Omental fat pad (tissue), 4 donors: Measurements from ENCODE around the gene BMP6. TPM values are rescaled to one million over a fixed set of nuclear protein-coding genes. Genes with fewer than 3 reads are reported as not detected.

Experiments
- ATAC-seq: fragments of 150-250 bp; one replicate; pipeline ENCODE4 v1.9.1; 2016; ENCODE audit warnings: mild to moderate bottlenecking, moderate library complexity; ENCODE audit not compliant: low FRiP score
- DNase-seq: peaks from one replicate; pipeline ENCODE4 v3.0.0-alpha.2; 2019; ENCODE audit warnings: low spot score
- CTCF ChIP-seq, 3 donors: fragments of 450-650 bp; IDR thresholded peaks; one replicate each; pipeline ENCODE4 v1.5.1; 2016 to 2017; ENCODE audit warnings: antibody characterized with exemption in 3 of 3, mild to moderate bottlenecking in 3 of 3, moderate library complexity in 2 of 3
- total RNA-seq, 4 donors: library from RNA; depleted of rRNA; stranded (reverse); fragments of >200 nt; gene quantifications; one replicate each; pipeline ENCODE4 v1.1.0, GENCODE V29; 2016

BMP6 gene
- total RNA-seq, 4 donors from 2014 or later, result 4.6 to 72.2 (median 20.7) TPM

- no peak for TF ChIP-seq CTCF (IDR thresholded peaks at IDR 0.05)
- ATAC-seq (no peak), DNase-seq (no peak)
These were observed 20.0 kb downstream of the BMP6 start for GRCh38 chr6:7745942-7746341.

GRCh38 chr6:7747016-7747415 lies 21.1 kb downstream of the BMP6 start:
- no peak for TF ChIP-seq CTCF (IDR thresholded peaks at IDR 0.05)
- ATAC-seq, result no peak
- no peak for DNase-seq

- TF ChIP-seq CTCF (IDR thresholded peaks at IDR 0.05), result no peak
- DNase-seq (no peak), ATAC-seq (no peak)
These were observed 21.5 kb downstream of the BMP6 start for GRCh38 chr6:7747433-7747832.

GRCh38 chr6:7747901-7748504 lies 22.1 kb downstream of the BMP6 start:
- no peak for DNase-seq
- no peak for ATAC-seq
- TF ChIP-seq CTCF (IDR thresholded peaks at IDR 0.05), result no peak

GRCh38 chr6:7749478-7749877 lies 23.6 kb downstream of the BMP6 start:
- no peak for ATAC-seq
- no peak for TF ChIP-seq CTCF (IDR thresholded peaks at IDR 0.05)
- DNase-seq, result no peak

- no peak for DNase-seq
- ATAC-seq, result no peak
- no peak for TF ChIP-seq CTCF (IDR thresholded peaks at IDR 0.05)
These were observed 24.3 kb downstream of the BMP6 start for GRCh38 chr6:7750197-7750596.

- ATAC-seq (no peak), DNase-seq (no peak)
- no peak for TF ChIP-seq CTCF (IDR thresholded peaks at IDR 0.05)
These were observed 32.6 kb downstream of the BMP6 start for GRCh38 chr6:7758456-7758855.
